Measurements from ENCODE around the gene DBN1. TPM values are rescaled to one million over a fixed set of nuclear protein-coding genes. Genes with fewer than 3 reads are reported as not detected.

The DBN1 gene
- total and polyA plus RNA-seq, 2 of the 8 experiments (the other 6 are each of a cell fraction or from before 2014, with no cell fraction given): 168 to 333 TPM

- TF ChIP-seq SIX5 (IDR thresholded peaks at IDR 0.05; ENCODE audit: low read depth, low read length) (no peak), CHD2 (IDR thresholded peaks at IDR 0.05; ENCODE audit: low read length) (peak; percentile 40; the same call in 1 of the 2 replicates), RAD21 (IDR thresholded peaks at IDR 0.05 in 1 of 2, conservative IDR thresholded peaks at IDR 0.05 in 1 of 2; ENCODE audit: low read depth in 2 of 2, low read length in 2 of 2) (peak; percentile 54 to 72), TCF12 (IDR thresholded peaks at IDR 0.05; ENCODE audit: low read depth, low read length) (0 out of 2 replicates have a peak, but pooled peaks have one; percentile 18), CTBP2 (IDR thresholded peaks at IDR 0.05; ENCODE audit: borderline replicate concordance, insufficient read depth, insufficient read length, low read length) (peak; percentile 46), SIN3A (conservative IDR thresholded peaks at IDR 0.05 in 1 of 2, IDR thresholded peaks at IDR 0.05 in 1 of 2; ENCODE audit: low read depth in 1 of 2, low read length in 2 of 2) (peak in 1 of 2 experiments; percentile 68; a peak in 1 of 4 replicates), SIRT6 (IDR thresholded peaks at IDR 0.05; ENCODE audit: low read length) (no peak), RBBP5 (IDR thresholded peaks at IDR 0.05; ENCODE audit: borderline replicate concordance, low read depth, low read length) (no peak), POU5F1 (IDR thresholded peaks at IDR 0.05; ENCODE audit: low read depth, low read length) (no peak), CREB1 (IDR thresholded peaks at IDR 0.05) (peak; percentile 78), SRF (IDR thresholded peaks at IDR 0.05; ENCODE audit: low read depth, low read length) (0 out of 2 replicates have a peak, but pooled peaks have one; percentile 9), SUZ12 (IDR thresholded peaks at IDR 0.05; ENCODE audit: low read length) (no peak), EP300 (IDR thresholded peaks at IDR 0.05; ENCODE audit: borderline replicate concordance in 1 of 2, low read depth in 2 of 2, low read length in 2 of 2) (0 out of 3 replicates have a peak, but pooled peaks of 1 of the 2 experiments have one; percentile 36), YY1 (IDR thresholded peaks at IDR 0.05; ENCODE audit: low read depth, low read length) (peak; percentile 72; the same call in 1 of the 2 replicates)
- TF ChIP-seq, protein P1, sequence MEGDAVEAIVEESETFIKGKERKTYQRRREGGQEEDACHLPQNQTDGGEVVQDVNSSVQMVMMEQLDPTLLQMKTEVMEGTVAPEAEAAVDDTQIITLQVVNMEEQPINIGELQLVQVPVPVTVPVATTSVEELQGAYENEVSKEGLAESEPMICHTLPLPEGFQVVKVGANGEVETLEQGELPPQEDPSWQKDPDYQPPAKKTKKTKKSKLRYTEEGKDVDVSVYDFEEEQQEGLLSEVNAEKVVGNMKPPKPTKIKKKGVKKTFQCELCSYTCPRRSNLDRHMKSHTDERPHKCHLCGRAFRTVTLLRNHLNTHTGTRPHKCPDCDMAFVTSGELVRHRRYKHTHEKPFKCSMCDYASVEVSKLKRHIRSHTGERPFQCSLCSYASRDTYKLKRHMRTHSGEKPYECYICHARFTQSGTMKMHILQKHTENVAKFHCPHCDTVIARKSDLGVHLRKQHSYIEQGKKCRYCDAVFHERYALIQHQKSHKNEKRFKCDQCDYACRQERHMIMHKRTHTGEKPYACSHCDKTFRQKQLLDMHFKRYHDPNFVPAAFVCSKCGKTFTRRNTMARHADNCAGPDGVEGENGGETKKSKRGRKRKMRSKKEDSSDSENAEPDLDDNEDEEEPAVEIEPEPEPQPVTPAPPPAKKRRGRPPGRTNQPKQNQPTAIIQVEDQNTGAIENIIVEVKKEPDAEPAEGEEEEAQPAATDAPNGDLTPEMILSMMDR (IDR thresholded peaks at IDR 0.05; ENCODE audit: control extremely low read depth in 1 of 3, insufficient read depth in 1 of 3, low read depth in 1 of 3, low read length in 3 of 3): peak in 2 of 3 experiments; percentile 99; a peak in 3 of 4 replicates
Observed at GRCh38 chr5:177491429-177491945, 18.1 kb upstream of the DBN1 start (continued).
